Activated T-cell treated with anti-CD3 and anti-CD28 coated beads for 1 hour (primary cell): ENCODE data around the gene IRS2.

ENCODE experiments used
- DNase-seq: peaks from one replicate; pipeline ENCODE4 v3.0.0-alpha.2; 2020; ENCODE audit warnings: low read depth

IRS2 gene

GRCh38 chr13:109807345-109807744 lies 21.0 kb upstream of the IRS2 start:
- no peak for DNase-seq

- no peak for DNase-seq
These were observed 18.3 kb upstream of the IRS2 start for GRCh38 chr13:109804654-109805053.

- no peak for DNase-seq
These were observed 17.4 kb upstream of the IRS2 start for GRCh38 chr13:109803825-109804224.

- no peak for DNase-seq
These were observed 16.6 kb upstream of the IRS2 start for GRCh38 chr13:109802936-109803335.

- DNase-seq = no peak
These were observed 8.6 kb upstream of the IRS2 start for GRCh38 chr13:109795011-109795410.

GRCh38 chr13:109794095-109794494 lies 7.7 kb upstream of the IRS2 start:
- no peak for DNase-seq

- no peak for DNase-seq
These were observed 6.2 kb upstream of the IRS2 start for GRCh38 chr13:109792416-109793059.

GRCh38 chr13:109790942-109791605 lies 4.7 kb upstream of the IRS2 start:
- no peak for DNase-seq

GRCh38 chr13:109790086-109790485 lies 3.7 kb upstream of the IRS2 start:
- DNase-seq = no peak

- no peak for DNase-seq
These were observed 2.9 kb upstream of the IRS2 start for GRCh38 chr13:109789262-109789661.

- DNase-seq = no peak
These were observed 2.2 kb upstream of the IRS2 start for GRCh38 chr13:109788372-109789111.

GRCh38 chr13:109787135-109787954 lies 962 bp upstream of the IRS2 start:
- DNase-seq = no peak

GRCh38 chr13:109785892-109786450 lies 412 bp downstream of the IRS2 start:
- no peak for DNase-seq

- DNase-seq = peak; percentile 33
These were observed 1.1 kb downstream of the IRS2 start for GRCh38 chr13:109785141-109785891.

- peak; percentile 62 for DNase-seq
These were observed 1.7 kb downstream of the IRS2 start for GRCh38 chr13:109784590-109785140.

GRCh38 chr13:109783815-109784589 lies 2.4 kb downstream of the IRS2 start:
- no peak for DNase-seq

- DNase-seq = no peak
These were observed 3.0 kb downstream of the IRS2 start for GRCh38 chr13:109783447-109783814.

- DNase-seq = no peak
These were observed 3.5 kb downstream of the IRS2 start for GRCh38 chr13:109782823-109783431.

- DNase-seq = no peak
These were observed 4.1 kb downstream of the IRS2 start for GRCh38 chr13:109782066-109782822.
